Neural cell (in vitro differentiated cells): ENCODE measurements around the gene PTPRT. TPM values are rescaled to one million over a fixed set of nuclear protein-coding genes. Genes with fewer than 3 reads are reported as not detected.

ENCODE experiments used
- H2AFZ ChIP-seq: fragments of 200-600, 300-800 bp; sonication (generic), shearing (Covaris generic); 2 replicates; pipeline ENCODE4 v1.6.0; 2014; ENCODE audit warnings: low read depth, mild to moderate bottlenecking, antibody characterized with exemption, low read length, moderate library complexity
- H3F3A ChIP-seq: fragments of 200-600 bp; shearing (Covaris generic); 2 replicates; pipeline ENCODE4 v1.6.1; 2016; ENCODE audit warnings: mild to moderate bottlenecking, moderate library complexity, mixed read lengths, antibody characterized with exemption, low read length; ENCODE audit not compliant: insufficient read depth, poor library complexity, severe bottlenecking
- H3K27ac ChIP-seq: fragments of 200-600, 300-800 bp; sonication (generic), shearing (Covaris generic); 2 replicates; pipeline ENCODE4 v1.5.1; 2014; ENCODE audit warnings: mild to moderate bottlenecking, low read length, moderate library complexity
- H3K27me3 ChIP-seq: fragments of 300-800, 200-600 bp; sonication (generic), shearing (Covaris generic); 2 replicates; pipeline ENCODE4 v1.6.0; 2014; ENCODE audit warnings: mild to moderate bottlenecking, low read depth, low read length, moderate library complexity; ENCODE audit not compliant: insufficient read depth
- H3K36me3 ChIP-seq: fragments of 300-800, 200-600 bp; sonication (generic), shearing (Covaris generic); 2 replicates; pipeline ENCODE4 v1.5.1; 2014; ENCODE audit warnings: mild to moderate bottlenecking, antibody characterized with exemption, low read length, moderate library complexity; ENCODE audit not compliant: insufficient read depth
- H3K4me2 ChIP-seq: fragments of 300-800, 200-600 bp; sonication (generic), shearing (Covaris generic); 2 replicates; pipeline ENCODE4 v1.6.0; 2014; ENCODE audit warnings: mild to moderate bottlenecking, low read length
- H3K4me3 ChIP-seq: fragments of 300-800, 200-600 bp; sonication (generic), shearing (Covaris generic); 2 replicates; pipeline ENCODE4 v1.5.1; 2014; ENCODE audit warnings: mild to moderate bottlenecking, low read length, moderate library complexity
- H3K79me2 ChIP-seq: fragments of 200-600 bp; shearing (Covaris generic); replicated peaks from 2 replicates; pipeline ENCODE4 v1.6.0; 2014; ENCODE audit warnings: mild to moderate bottlenecking, low read length, moderate library complexity; ENCODE audit not compliant: insufficient read depth
- H3K9ac ChIP-seq: fragments of 300-800, 200-600 bp; sonication (generic), shearing (Covaris generic); 2 replicates; pipeline ENCODE4 v1.6.1; 2016; ENCODE audit warnings: mild to moderate bottlenecking, low read length, mixed read lengths
- H3K9me2 ChIP-seq: fragments of 200-600 bp; shearing (Covaris generic); 2 replicates; pipeline ENCODE4 v1.6.1; 2016; ENCODE audit warnings: mild to moderate bottlenecking, low read length, mixed read lengths; ENCODE audit not compliant: insufficient read depth
- H3K9me3 ChIP-seq: fragments of 200-600, 300-800 bp; sonication (generic), shearing (Covaris generic); 2 replicates; pipeline ENCODE4 v1.6.1; 2016; ENCODE audit warnings: mild to moderate bottlenecking, mixed run types, low read length, moderate library complexity, mixed read lengths
- H4K20me1 ChIP-seq: fragments of 200-600 bp; shearing (Covaris generic); 2 replicates; pipeline ENCODE4 v1.6.1; 2016; ENCODE audit warnings: mild to moderate bottlenecking, mixed run types; ENCODE audit not compliant: insufficient read depth
- EP300 ChIP-seq: fragments of 450-650 bp; conservative IDR thresholded peaks from 2 replicates; pipeline ENCODE4 v1.6.1; 2014; ENCODE audit warnings: antibody characterized with exemption, mild to moderate bottlenecking, moderate library complexity; ENCODE audit not compliant: poor library complexity, severe bottlenecking
- EZH2 ChIP-seq: fragments of 200-600, 300-800 bp; shearing (Covaris generic), sonication (generic); IDR thresholded peaks from 2 replicates; pipeline ENCODE4 v1.6.1; 2014; ENCODE audit warnings: antibody characterized with exemption, low read length, borderline replicate concordance, mild to moderate bottlenecking; ENCODE audit not compliant: insufficient read depth, poor library complexity, severe bottlenecking
- MXI1 ChIP-seq: fragments of 450-650 bp; conservative IDR thresholded peaks from 2 replicates; pipeline ENCODE4 v1.6.1; 2014; ENCODE audit warnings: antibody characterized with exemption, mild to moderate bottlenecking; ENCODE audit not compliant: poor library complexity, severe bottlenecking
- POLR2AphosphoS5 ChIP-seq: IDR thresholded peaks from 2 replicates; pipeline ENCODE4 v1.6.1; 2012
- RAD21 ChIP-seq: fragments of 450-650 bp; conservative IDR thresholded peaks from 2 replicates; pipeline ENCODE4 v1.6.1; 2014; ENCODE audit warnings: antibody characterized with exemption, mild to moderate bottlenecking, moderate library complexity
- REST ChIP-seq: IDR thresholded peaks from 2 replicates; pipeline ENCODE4 v1.6.1; 2012; ENCODE audit warnings: borderline replicate concordance
- SMC3 ChIP-seq: fragments of 450-650 bp; conservative IDR thresholded peaks from 2 replicates; pipeline ENCODE4 v1.6.1; 2014; ENCODE audit warnings: antibody characterized with exemption, mild to moderate bottlenecking, moderate library complexity; ENCODE audit not compliant: poor library complexity
- TAF1 ChIP-seq: IDR thresholded peaks from 2 replicates; pipeline ENCODE4 v1.6.1; 2012; ENCODE audit warnings: low read depth
- polyA plus RNA-seq: library from polyadenylated mRNA; depleted of rRNA; stranded (reverse); fragments of >200 nt; gene quantifications from 2 replicates; pipeline ENCODE4 v1.2.3, GENCODE V29; 2014
- TF ChIP-seq, protein P1 (sequence below): fragments of 450-650 bp; IDR thresholded peaks from 2 replicates; pipeline ENCODE4 v1.5.1; 2014; ENCODE audit warnings: antibody characterized with exemption, mild to moderate bottlenecking, moderate library complexity; ENCODE audit not compliant: poor library complexity, severe bottlenecking

Gene PTPRT
- polyA plus RNA-seq, 1 donor from 2014 or later = 9.2 TPM

GRCh38 chr20:42894483-42894882 lies 295.2 kb downstream of the PTPRT start:
- no peak overlapping the region for H3K27ac ChIP-seq
- no peak overlapping the region for H3K9ac ChIP-seq
- no peak overlapping the region for H3K4me2 ChIP-seq
- H3F3A ChIP-seq = no peaks in the 10 kb centered on the region
- TF ChIP-seq MXI1 (no peak), SMC3 (no peak), RAD21 (no peak), POLR2AphosphoS5 (no peak), REST (no peak)
- H3K9me2 ChIP-seq = no peaks in the 10 kb centered on the region
- H3K9me3 ChIP-seq = no peaks in the 10 kb centered on the region
- H3K79me2 ChIP-seq = no peaks in the 10 kb centered on the region
- H2AFZ ChIP-seq = no peak overlapping the region
- no peaks in the 10 kb centered on the region for H3K27me3 ChIP-seq
- H3K4me3 ChIP-seq = no peak overlapping the region
- no peaks in the 10 kb centered on the region for H4K20me1 ChIP-seq
- H3K36me3 ChIP-seq = no peaks in the 10 kb centered on the region

GRCh38 chr20:42889517-42889916 lies 300.2 kb downstream of the PTPRT start:
- Histone ChIP-seq H3K27me3 (no peaks in the 10 kb centered on the region), H3K4me2 (no peak overlapping the region), H3K4me3 (no peak overlapping the region), H3K9me2 (no peaks in the 10 kb centered on the region), H3K79me2 (no peaks in the 10 kb centered on the region), H3K9ac (no peak overlapping the region), H4K20me1 (no peaks in the 10 kb centered on the region), H3K9me3 (no peaks in the 10 kb centered on the region), H3K27ac (no peak overlapping the region), H2AFZ (no peak overlapping the region), H3K36me3 (no peaks in the 10 kb centered on the region), H3F3A (no peaks in the 10 kb centered on the region)
- TF ChIP-seq EP300 = no peak

GRCh38 chr20:42887281-42887680 lies 302.4 kb downstream of the PTPRT start:
- no peaks in the 10 kb centered on the region for H3K36me3 ChIP-seq
- no peak overlapping the region for H3K27ac ChIP-seq
- H3F3A ChIP-seq = no peaks in the 10 kb centered on the region
- H4K20me1 ChIP-seq = no peaks in the 10 kb centered on the region
- no peak overlapping the region for H3K4me3 ChIP-seq
- no peak overlapping the region for H3K4me2 ChIP-seq
- no peak overlapping the region for H3K9ac ChIP-seq
- no peaks in the 10 kb centered on the region for H3K27me3 ChIP-seq
- no peaks in the 10 kb centered on the region for H3K9me2 ChIP-seq
- H3K79me2 ChIP-seq = no peaks in the 10 kb centered on the region
- TF ChIP-seq MXI1 (no peak), EZH2 (no peak), EP300 (no peak), TAF1 (no peak), REST (no peak), SMC3 (no peak), RAD21 (no peak), POLR2AphosphoS5 (no peak)
- TF ChIP-seq, protein P1, sequence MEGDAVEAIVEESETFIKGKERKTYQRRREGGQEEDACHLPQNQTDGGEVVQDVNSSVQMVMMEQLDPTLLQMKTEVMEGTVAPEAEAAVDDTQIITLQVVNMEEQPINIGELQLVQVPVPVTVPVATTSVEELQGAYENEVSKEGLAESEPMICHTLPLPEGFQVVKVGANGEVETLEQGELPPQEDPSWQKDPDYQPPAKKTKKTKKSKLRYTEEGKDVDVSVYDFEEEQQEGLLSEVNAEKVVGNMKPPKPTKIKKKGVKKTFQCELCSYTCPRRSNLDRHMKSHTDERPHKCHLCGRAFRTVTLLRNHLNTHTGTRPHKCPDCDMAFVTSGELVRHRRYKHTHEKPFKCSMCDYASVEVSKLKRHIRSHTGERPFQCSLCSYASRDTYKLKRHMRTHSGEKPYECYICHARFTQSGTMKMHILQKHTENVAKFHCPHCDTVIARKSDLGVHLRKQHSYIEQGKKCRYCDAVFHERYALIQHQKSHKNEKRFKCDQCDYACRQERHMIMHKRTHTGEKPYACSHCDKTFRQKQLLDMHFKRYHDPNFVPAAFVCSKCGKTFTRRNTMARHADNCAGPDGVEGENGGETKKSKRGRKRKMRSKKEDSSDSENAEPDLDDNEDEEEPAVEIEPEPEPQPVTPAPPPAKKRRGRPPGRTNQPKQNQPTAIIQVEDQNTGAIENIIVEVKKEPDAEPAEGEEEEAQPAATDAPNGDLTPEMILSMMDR = no peak
- H3K9me3 ChIP-seq = no peaks in the 10 kb centered on the region
- H2AFZ ChIP-seq = no peak overlapping the region
